Peyer's patch (tissue), 4 donors: ENCODE results near the gene PHF24.

ENCODE experiments used
- POLR2A ChIP-seq, 2 donors: fragments of 450-650 bp; IDR thresholded peaks; one replicate each; pipeline ENCODE4 v1.5.1; 2017; ENCODE audit warnings: antibody characterized with exemption in 2 of 2, mild to moderate bottlenecking in 2 of 2, moderate library complexity in 2 of 2
- TF ChIP-seq, protein P1 (sequence below), 6 experiments: fragments of 450-650 bp in 4 of 6; fragments of 200-600 bp in 2 of 6; sonication (generic) in 1 of 6; IDR thresholded peaks; one replicate each; pipeline ENCODE4 v1.5.1; 2017 to 2019; ENCODE audit warnings: antibody characterized with exemption in 6 of 6, mild to moderate bottlenecking in 3 of 6, moderate library complexity in 1 of 6

GRCh38 chr9:35029241-35029640 is 71.2 kb downstream of the PHF24 start:
- TF ChIP-seq, protein P1, sequence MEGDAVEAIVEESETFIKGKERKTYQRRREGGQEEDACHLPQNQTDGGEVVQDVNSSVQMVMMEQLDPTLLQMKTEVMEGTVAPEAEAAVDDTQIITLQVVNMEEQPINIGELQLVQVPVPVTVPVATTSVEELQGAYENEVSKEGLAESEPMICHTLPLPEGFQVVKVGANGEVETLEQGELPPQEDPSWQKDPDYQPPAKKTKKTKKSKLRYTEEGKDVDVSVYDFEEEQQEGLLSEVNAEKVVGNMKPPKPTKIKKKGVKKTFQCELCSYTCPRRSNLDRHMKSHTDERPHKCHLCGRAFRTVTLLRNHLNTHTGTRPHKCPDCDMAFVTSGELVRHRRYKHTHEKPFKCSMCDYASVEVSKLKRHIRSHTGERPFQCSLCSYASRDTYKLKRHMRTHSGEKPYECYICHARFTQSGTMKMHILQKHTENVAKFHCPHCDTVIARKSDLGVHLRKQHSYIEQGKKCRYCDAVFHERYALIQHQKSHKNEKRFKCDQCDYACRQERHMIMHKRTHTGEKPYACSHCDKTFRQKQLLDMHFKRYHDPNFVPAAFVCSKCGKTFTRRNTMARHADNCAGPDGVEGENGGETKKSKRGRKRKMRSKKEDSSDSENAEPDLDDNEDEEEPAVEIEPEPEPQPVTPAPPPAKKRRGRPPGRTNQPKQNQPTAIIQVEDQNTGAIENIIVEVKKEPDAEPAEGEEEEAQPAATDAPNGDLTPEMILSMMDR (IDR thresholded peaks at IDR 0.05), result no peak
- TF ChIP-seq POLR2A (IDR thresholded peaks at IDR 0.05), result no peak
